Panc1 (cell line): ENCODE results near the gene EMC1. TPM values are rescaled to one million over a fixed set of nuclear protein-coding genes. Genes with fewer than 3 reads are reported as not detected.
A peak's percentile ranks its signal among the peaks of the same experiment; 100 is the strongest.
"Not testable (repeated sequence)": the region's sequence is repeated elsewhere in the genome, so short reads cannot be mapped to it uniquely, and the experiment has no call there.

Experiments used
- ATAC-seq: fragments of 200-7000 bp; cut with Tn5 transposase; 2 replicates; pipeline ENCODE4 v1.9.1; 2020; ENCODE audit warnings: mild to moderate bottlenecking, moderate library complexity
- BruUV-seq: library from RNA; stranded (reverse); fragments of 400-500 nt; replicated peaks from 2 replicates; lab custom pipeline; 2021; lab: Mats Ljungman, UMichigan
- CTCF ChIA-PET: fragments of 300-600 bp; sonication (Branson Sonifier 250); formaldehyde crosslinking; loops from one replicate; lab custom pipeline; 2022; ENCODE audit warnings: antibody characterized with exemption; lab: Charles Lee
- POLR2A ChIA-PET: fragments of 300-600 bp; sonication (Branson Sonifier 250); formaldehyde crosslinking; loops from one replicate; lab custom pipeline; 2022; ENCODE audit warnings: antibody characterized with exemption; lab: Charles Lee
- DNase-seq: peaks from one replicate; pipeline ENCODE4 v3.0.0-alpha.2; 2010; ENCODE audit warnings: low read depth, low spot score
- H3K27ac ChIP-seq: 2 replicates; pipeline ENCODE4 v1.5.1; 2011; ENCODE audit warnings: mild to moderate bottlenecking, low read length, inconsistent platforms
- H3K27me3 ChIP-seq: fragments of 200-500 bp; sonication (Bioruptor generic); 2 replicates; pipeline ENCODE4 v1.6.0; 2014; ENCODE audit warnings: low read length, inconsistent platforms; ENCODE audit not compliant: control insufficient read depth, insufficient read depth
- H3K36me3 ChIP-seq: fragments of 200-500 bp; sonication (Bioruptor generic); 2 replicates; pipeline ENCODE4 v1.5.1; 2014; ENCODE audit warnings: inconsistent platforms, mild to moderate bottlenecking, low read length, moderate library complexity; ENCODE audit not compliant: control insufficient read depth, insufficient read depth
- H3K4me1 ChIP-seq: 2 replicates; pipeline ENCODE4 v1.5.1; 2011; ENCODE audit warnings: inconsistent platforms, mild to moderate bottlenecking, low read length, moderate library complexity; ENCODE audit not compliant: control insufficient read depth, insufficient read depth
- H3K4me3 ChIP-seq, 2 experiments: 2 replicates each; pipeline ENCODE4 v1.5.1; 2011 to 2012; ENCODE audit warnings: low read depth in 2 of 2, low read length in 2 of 2, mild to moderate bottlenecking in 2 of 2, inconsistent platforms in 1 of 2, moderate library complexity in 1 of 2
- H3K9me3 ChIP-seq: fragments of 200-500 bp; sonication (Bioruptor generic); 2 replicates; pipeline ENCODE4 v1.5.1; 2014; ENCODE audit warnings: low read depth, mild to moderate bottlenecking, inconsistent platforms, low read length, moderate library complexity; ENCODE audit not compliant: control insufficient read depth, insufficient read depth
- CTCF ChIP-seq: fragments of 450-650 bp; IDR thresholded peaks from 2 replicates; pipeline ENCODE4 v1.5.1; 2017; ENCODE audit warnings: mild to moderate bottlenecking
- POLR2AphosphoS5 ChIP-seq: IDR thresholded peaks from 2 replicates; pipeline ENCODE4 v1.6.1; 2012; ENCODE audit warnings: mild to moderate bottlenecking, low read depth, low read length, moderate library complexity
- REST ChIP-seq, 2 experiments: IDR thresholded peaks; 2 replicates each; pipeline ENCODE4 v1.6.1; 2011 to 2012; ENCODE audit warnings: low read depth in 2 of 2, control low read depth in 1 of 2, low read length in 1 of 2, mild to moderate bottlenecking in 1 of 2, moderate library complexity in 1 of 2; ENCODE audit not compliant: insufficient read depth in 1 of 2
- SIN3A ChIP-seq: IDR thresholded peaks from 2 replicates; pipeline ENCODE4 v1.6.1; 2012; ENCODE audit warnings: low read depth, mild to moderate bottlenecking, low read length, moderate library complexity, borderline replicate concordance; ENCODE audit not compliant: insufficient read depth
- TCF7L2 ChIP-seq: IDR thresholded peaks from 2 replicates; pipeline ENCODE4 v1.6.1; 2011; ENCODE audit warnings: mild to moderate bottlenecking, low read depth, low read length, inconsistent platforms
- in situ Hi-C: cut with HindIII; loops from 2 replicates; pipeline ENCODE4 v1.10.0; 2016; ENCODE audit warnings: low sequenced_read_pairs, low pct_unique_long_range_greater_than_20kb
- intact Hi-C: fragments of 100-400 bp; cut with micrococcal nuclease; formaldehyde crosslinking; loops from one replicate; pipeline ENCODE4 v1.10.0; 2022; ENCODE audit not compliant: unreplicated experiment
- total RNA-seq: library from RNA; stranded (reverse); gene quantifications from one replicate; pipeline ENCODE4 v1.2.1, GENCODE V29; 2021; ENCODE audit not compliant: unreplicated experiment

The EMC1 gene
- total RNA-seq, 1 experiment from 2014 or later = 103 TPM

GRCh38 chr1:19272064-19272463 lies 20.7 kb upstream of the EMC1 start:
- Histone ChIP-seq H3K27ac (no peak overlapping the region), H3K27me3 (no peaks in the 10 kb centered on the region), H3K4me1 (no peaks in the 10 kb centered on the region), H3K9me3 (no peaks in the 10 kb centered on the region), H3K36me3 (no peaks in the 10 kb centered on the region), H3K4me3 (no peak overlapping the region)
- CTCF ChIA-PET = no interaction called here
- DNase-seq (no peak), ATAC-seq (no peak)
- TF ChIP-seq REST (IDR thresholded peaks at IDR 0.05; ENCODE audit: insufficient read depth in 1 of 2, low read depth in 2 of 2, low read length in 1 of 2) (no peak), SIN3A (no peak)
- POLR2A ChIA-PET = no interaction called here
- intact Hi-C loops (no loop called here), in situ Hi-C loops (no loop called here)
- BruUV-seq = no TSS peak

GRCh38 chr1:19270343-19270730 lies 19.0 kb upstream of the EMC1 start:
- CTCF ChIA-PET, H3K4me1 ChIP-seq, BruUV-seq, H3K9me3 ChIP-seq, H3K27ac ChIP-seq, DNase-seq, H3K4me3 ChIP-seq, in situ Hi-C loops, H3K27me3 ChIP-seq, intact Hi-C loops, H3K36me3 ChIP-seq: not testable (repeated sequence)
- POLR2A ChIA-PET = interaction anchor here (0.6 kb wide), 1 partner anchor 21 kb away, joined by 17 read pairs; no protein-coding TSS in a partner anchor
- ATAC-seq = peak; percentile 22; the same call in 1 of the 2 replicates

GRCh38 chr1:19269427-19270342 lies 18.4 kb upstream of the EMC1 start:
- in situ Hi-C loops, intact Hi-C loops, H3K27me3 ChIP-seq, CTCF ChIA-PET, H3K36me3 ChIP-seq, POLR2A ChIA-PET, BruUV-seq, H3K4me3 ChIP-seq, DNase-seq, H3K4me1 ChIP-seq, H3K27ac ChIP-seq, H3K9me3 ChIP-seq: not testable (repeated sequence)
- peak; percentile 28; the same call in 1 of the 2 replicates for ATAC-seq

- ChIA-PET POLR2A (no interaction called here), CTCF (no interaction called here)
- Histone ChIP-seq H3K4me3 (no peak overlapping the region), H3K27ac (no peak overlapping the region), H3K36me3 (no peaks in the 10 kb centered on the region), H3K9me3 (no peaks in the 10 kb centered on the region), H3K27me3 (no peaks in the 10 kb centered on the region), H3K4me1 (no peaks in the 10 kb centered on the region)
- DNase-seq (no peak), ATAC-seq (no peak)
- intact Hi-C loops (no loop called here), in situ Hi-C loops (no loop called here)
- no TSS peak for BruUV-seq
- no peak for TF ChIP-seq CTCF
- TF ChIP-seq POLR2AphosphoS5 = no peak
- TF ChIP-seq TCF7L2 = no peak
- no peak for TF ChIP-seq SIN3A
- no peak for TF ChIP-seq REST (IDR thresholded peaks at IDR 0.05; ENCODE audit: insufficient read depth in 1 of 2, low read depth in 2 of 2, low read length in 1 of 2)
Measured at GRCh38 chr1:19268445-19268844, 17.1 kb upstream of the EMC1 start.
